Measurements from ENCODE around the gene PLPP4. TPM values are rescaled to one million over a fixed set of nuclear protein-coding genes. Genes with fewer than 3 reads are reported as not detected.

The PLPP4 gene
- total and polyA plus RNA-seq, 2 donors (not counting 3 experiments of a cell fraction or from before 2014, with no cell fraction given), result 15.5 to 36.4 TPM

DNA sequence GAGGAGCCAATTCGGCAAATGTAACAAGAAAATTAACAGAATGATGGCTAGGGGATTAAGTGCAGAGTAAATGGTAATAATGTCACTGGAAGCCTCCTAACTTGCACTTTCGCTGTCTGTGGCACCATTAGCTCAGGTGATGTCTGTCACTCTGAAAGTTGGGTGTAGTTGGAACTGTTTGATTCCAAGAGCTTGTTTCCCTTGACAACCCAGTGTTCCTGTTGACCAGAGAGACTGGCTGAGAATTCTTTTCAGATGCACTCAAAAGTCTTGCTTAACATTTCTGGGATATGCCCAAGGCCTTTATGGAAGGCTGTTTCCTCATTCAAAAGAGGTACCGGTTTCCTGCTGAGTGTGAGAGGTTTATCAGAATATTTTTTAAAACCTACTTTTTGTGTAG is 49.6 kb downstream of the PLPP4 start:
- H3K4me2 ChIP-seq (ENCODE audit: insufficient read depth, low read length), result no peak overlapping the region
- H3K27ac ChIP-seq (ENCODE audit: insufficient read depth, low read depth, low read length), result no peak overlapping the region
- DNase-seq (ENCODE audit: low read depth, low spot score) (no peak), FAIRE-seq (no peak)
- H2AFZ ChIP-seq (ENCODE audit: low read depth, low read length), result no peak overlapping the region
- intact Hi-C loops (cut with micrococcal nuclease) (no loop called here), dilution Hi-C loops (cut with MboI; ENCODE audit: extremely low pct_ligation_motif_present, low sequenced_read_pairs) (no loop called here)
- no peaks in the 10 kb centered on the region for H3K9me1 ChIP-seq (replicated peaks; ENCODE audit: control insufficient read depth, extremely low read depth, insufficient read depth, low read length)
- no peaks in the 10 kb centered on the region for H3K79me2 ChIP-seq (ENCODE audit: control insufficient read depth, insufficient read depth, low read length)
- BruUV-seq (replicated peaks), result no TSS peak
- H3K36me3 ChIP-seq (ENCODE audit: control insufficient read depth in 2 of 2, extremely low read depth in 1 of 2, insufficient read depth in 2 of 2, low read length in 2 of 2), result no peaks in the 10 kb centered on the region
- no peaks in the 10 kb centered on the region for H3K9me3 ChIP-seq (replicated peaks; ENCODE audit: control insufficient read depth, insufficient read depth, low read length)
- no peaks in the 10 kb centered on the region for H3K27me3 ChIP-seq (ENCODE audit: control insufficient read depth in 2 of 2, insufficient read depth in 2 of 2, low read length in 2 of 2)
- TF ChIP-seq GATA2 (IDR thresholded peaks at IDR 0.05; ENCODE audit: insufficient read depth, insufficient read length, low read depth, low read length), result no peak
- no peak for TF ChIP-seq FOS (IDR thresholded peaks at IDR 0.05; ENCODE audit: borderline replicate concordance, insufficient read depth, low read length)
- no peak for TF ChIP-seq JUN (IDR thresholded peaks at IDR 0.05; ENCODE audit: borderline replicate concordance, insufficient read depth, insufficient read length, low read depth)
- no peak for TF ChIP-seq CTCF (IDR thresholded peaks at IDR 0.05; ENCODE audit: extremely low read depth in 1 of 2, insufficient read depth in 1 of 2, low read depth in 1 of 2, low read length in 2 of 2)
- TF ChIP-seq, protein P1, sequence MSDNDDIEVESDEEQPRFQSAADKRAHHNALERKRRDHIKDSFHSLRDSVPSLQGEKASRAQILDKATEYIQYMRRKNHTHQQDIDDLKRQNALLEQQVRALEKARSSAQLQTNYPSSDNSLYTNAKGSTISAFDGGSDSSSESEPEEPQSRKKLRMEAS (IDR thresholded peaks at IDR 0.05; ENCODE audit: insufficient read depth, insufficient read length), result no peak
- CTCF ChIA-PET, result interaction anchor here (0.9 kb wide), 1 partner anchor 84 kb away, joined by 3 read pairs; no protein-coding TSS in a partner anchor
- H3K4me1 ChIP-seq (ENCODE audit: control insufficient read depth, extremely low read depth, insufficient read depth, low read length), result peaks cover 3% of the 10 kb centered on the region
- POLR2A ChIA-PET, result no interaction called here
- H3K4me3 ChIP-seq (replicated peaks in 1 of 3; ENCODE audit: insufficient read depth in 1 of 3, low read depth in 1 of 3, low read length in 3 of 3), result no peak overlapping the region
- no peak overlapping the region for H3K9ac ChIP-seq (replicated peaks; ENCODE audit: extremely low read depth, insufficient read depth, low read length)
- no peaks in the 10 kb centered on the region for H4K20me1 ChIP-seq (replicated peaks; ENCODE audit: control insufficient read depth, extremely low read depth, insufficient read depth, low read length)

- dilution Hi-C loops (cut with MboI; ENCODE audit: extremely low pct_ligation_motif_present, low sequenced_read_pairs), result no loop called here
- TF ChIP-seq CTCF (IDR thresholded peaks at IDR 0.05; ENCODE audit: extremely low read depth in 1 of 2, insufficient read depth in 1 of 2, low read depth in 1 of 2, low read length in 2 of 2) (no peak), EZH2 (IDR thresholded peaks at IDR 0.05; ENCODE audit: borderline replicate concordance, low read depth, low read length, severe bottlenecking) (no peak), POLR2AphosphoS5 (IDR thresholded peaks at IDR 0.05; ENCODE audit: insufficient read depth, low read depth, low read length) (no peak), FOS (IDR thresholded peaks at IDR 0.05; ENCODE audit: borderline replicate concordance, insufficient read depth, low read length) (no peak), GATA2 (IDR thresholded peaks at IDR 0.05; ENCODE audit: insufficient read depth, insufficient read length, low read depth, low read length) (no peak), POLR2A (IDR thresholded peaks at IDR 0.05; ENCODE audit: low read depth, low read length) (no peak), MYC (IDR thresholded peaks at IDR 0.05; ENCODE audit: low read depth, low read length) (no peak), JUN (IDR thresholded peaks at IDR 0.05; ENCODE audit: borderline replicate concordance, insufficient read depth, insufficient read length, low read depth) (no peak)
- TF ChIP-seq, protein P1 (IDR thresholded peaks at IDR 0.05; ENCODE audit: insufficient read depth, insufficient read length), result no peak
- Histone ChIP-seq H3K9me3 (replicated peaks; ENCODE audit: control insufficient read depth, insufficient read depth, low read length) (no peaks in the 10 kb centered on the region), H3K27ac (ENCODE audit: insufficient read depth, low read depth, low read length) (no peak overlapping the region), H3K79me2 (ENCODE audit: control insufficient read depth, insufficient read depth, low read length) (no peaks in the 10 kb centered on the region), H3K4me3 (replicated peaks in 1 of 3; ENCODE audit: insufficient read depth in 1 of 3, low read depth in 1 of 3, low read length in 3 of 3) (no peak overlapping the region), H3K9ac (replicated peaks; ENCODE audit: extremely low read depth, insufficient read depth, low read length) (no peak overlapping the region), H3K4me2 (ENCODE audit: insufficient read depth, low read length) (no peak overlapping the region), H2AFZ (ENCODE audit: low read depth, low read length) (no peak overlapping the region), H3K36me3 (ENCODE audit: control insufficient read depth in 2 of 2, extremely low read depth in 1 of 2, insufficient read depth in 2 of 2, low read length in 2 of 2) (no peaks in the 10 kb centered on the region), H4K20me1 (replicated peaks; ENCODE audit: control insufficient read depth, extremely low read depth, insufficient read depth, low read length) (no peaks in the 10 kb centered on the region), H3K4me1 (ENCODE audit: control insufficient read depth, extremely low read depth, insufficient read depth, low read length) (peaks cover 3% of the 10 kb centered on the region), H3K27me3 (ENCODE audit: control insufficient read depth in 2 of 2, insufficient read depth in 2 of 2, low read length in 2 of 2) (no peaks in the 10 kb centered on the region), H3K9me1 (replicated peaks; ENCODE audit: control insufficient read depth, extremely low read depth, insufficient read depth, low read length) (no peaks in the 10 kb centered on the region)
- FAIRE-seq (no peak), DNase-seq (ENCODE audit: low read depth, low spot score) (no peak)
- no TSS peak for BruUV-seq (replicated peaks)
- intact Hi-C loops (cut with micrococcal nuclease), result no loop called here
- CTCF ChIA-PET, result no interaction called here
- POLR2A ChIA-PET, result no interaction called here
These were observed 50.1 kb downstream of the PLPP4 start for GRCh38 chr10:120507175-120507574.
